Omental fat pad (tissue), 4 donors: ENCODE results near the gene SYNE2. TPM values are rescaled to one million over a fixed set of nuclear protein-coding genes. Genes with fewer than 3 reads are reported as not detected.

ENCODE experiments used
- ATAC-seq: fragments of 150-250 bp; one replicate; pipeline ENCODE4 v1.9.1; 2016; ENCODE audit warnings: mild to moderate bottlenecking, moderate library complexity; ENCODE audit not compliant: low FRiP score
- DNase-seq: peaks from one replicate; pipeline ENCODE4 v3.0.0-alpha.2; 2019; ENCODE audit warnings: low spot score
- CTCF ChIP-seq, 3 donors: fragments of 450-650 bp; IDR thresholded peaks; one replicate each; pipeline ENCODE4 v1.5.1; 2016 to 2017; ENCODE audit warnings: antibody characterized with exemption in 3 of 3, mild to moderate bottlenecking in 3 of 3, moderate library complexity in 2 of 3
- small RNA-seq: library from RNA; depleted of rRNA; stranded (forward); fragments of <200 nt; gene quantifications from one replicate; pipeline ENCODE3, GENCODE V24; 2016
- total RNA-seq, 4 donors: library from RNA; depleted of rRNA; stranded (reverse); fragments of >200 nt; gene quantifications; one replicate each; pipeline ENCODE4 v1.1.0, GENCODE V29; 2016

SYNE2 gene
- total RNA-seq, 4 donors from 2014 or later = 162 to 274 (median 207) TPM

- ATAC-seq = no peak
- DNase-seq = no peak
- TF ChIP-seq CTCF (IDR thresholded peaks at IDR 0.05) = no peak
Observed at GRCh38 chr14:64260418-64260817, 407.6 kb downstream of the SYNE2 start.

- TF ChIP-seq CTCF (IDR thresholded peaks at IDR 0.05) = no peak
- DNase-seq (no peak), ATAC-seq (no peak)
Observed at GRCh38 chr14:64265222-64265621, 412.4 kb downstream of the SYNE2 start.

GRCh38 chr14:64266239-64266638 lies 413.4 kb downstream of the SYNE2 start:
- no peak for TF ChIP-seq CTCF (IDR thresholded peaks at IDR 0.05)
- no peak for DNase-seq
- no peak for ATAC-seq

- ATAC-seq = no peak
- no peak for DNase-seq
- TF ChIP-seq CTCF (IDR thresholded peaks at IDR 0.05) = no peak
Observed at GRCh38 chr14:64272019-64272418, 419.2 kb downstream of the SYNE2 start.

Small RNA genes within 50 kb of the gene (small RNA-seq; reads per million reads assigned to genes)
- gene MIR548H1 (not detected), gene RF00019 (not detected), gene RPS28P1 (not detected)

Other genes with a start within 250 kb of the SYNE2 start
- 1 to 10 TPM; 4.7 to 9.5 (median 6.3) TPM for gene WDR89, start 211.1 kb upstream of the SYNE2 start, total RNA-seq
- 10 to 100 TPM; 18.9 to 23.5 (median 21.1) TPM for gene SGPP1, start 124.9 kb upstream of the SYNE2 start, total RNA-seq